WERI-Rb-1 (cell line): ENCODE results near the gene MYO10.

Experiments
- DNase-seq: peaks from one replicate; pipeline ENCODE4 v3.0.0-alpha.2; 2020
- H3K27ac ChIP-seq: fragments of 250-450 bp; sonication (Bioruptor Pico); 2 replicates; pipeline ENCODE4 v1.5.1; 2020; ENCODE audit warnings: mild to moderate bottlenecking, moderate library complexity
- H3K27me3 ChIP-seq: fragments of 250-450 bp; sonication (Bioruptor Pico); 2 replicates; pipeline ENCODE4 v1.5.1; 2021; ENCODE audit warnings: mild to moderate bottlenecking, low read depth, moderate library complexity; ENCODE audit not compliant: insufficient read depth, severe bottlenecking
- H3K36me3 ChIP-seq: fragments of 250-450 bp; sonication (Bioruptor Pico); 2 replicates; pipeline ENCODE4 v1.5.1; 2020; ENCODE audit warnings: mild to moderate bottlenecking, moderate library complexity
- H3K4me3 ChIP-seq: 2 replicates; pipeline ENCODE4 v1.5.1; 2011; ENCODE audit warnings: low read depth, mild to moderate bottlenecking, control low read depth, low read length
- H3K9me3 ChIP-seq: fragments of 250-450 bp; sonication (Bioruptor Pico); 2 replicates; pipeline ENCODE4 v1.5.1; 2021; ENCODE audit warnings: mild to moderate bottlenecking, moderate library complexity; ENCODE audit not compliant: severe bottlenecking
- CTCF ChIP-seq: IDR thresholded peaks from 2 replicates; pipeline ENCODE4 v1.5.1; 2011; ENCODE audit warnings: low read depth, mild to moderate bottlenecking, control low read depth, inconsistent platforms, low read length

MYO10 gene

GRCh38 chr5:16926417-16926816 lies 9.7 kb downstream of the MYO10 start:
- Histone ChIP-seq H3K4me3 (no peak overlapping the region), H3K9me3 (no peaks in the 10 kb centered on the region), H3K27ac (no peak overlapping the region), H3K27me3 (no peaks in the 10 kb centered on the region), H3K36me3 (no peaks in the 10 kb centered on the region; the same call in 1 of the 2 replicates)
- TF ChIP-seq CTCF = no peak
- peak; percentile 82 for DNase-seq

GRCh38 chr5:16924206-16924605 lies 11.9 kb downstream of the MYO10 start:
- TF ChIP-seq CTCF = no peak
- DNase-seq = no peak
- H3K27ac ChIP-seq = no peak overlapping the region

GRCh38 chr5:16922430-16922829 lies 13.7 kb downstream of the MYO10 start:
- no peak for TF ChIP-seq CTCF
- no peak overlapping the region for H3K27ac ChIP-seq
- H3K27me3 ChIP-seq = no peaks in the 10 kb centered on the region
- H3K9me3 ChIP-seq = no peaks in the 10 kb centered on the region
- 0 out of 2 replicates have a peak, but pooled peaks cover 3% of the 10 kb centered on the region for H3K36me3 ChIP-seq
- DNase-seq = peak; percentile 22
- no peak overlapping the region for H3K4me3 ChIP-seq

More at GRCh38 chr5:16924206-16924605, 11.9 kb downstream of the MYO10 start:
- no peaks in the 10 kb centered on the region for H3K27me3 ChIP-seq
- H3K36me3 ChIP-seq = 0 out of 2 replicates have a peak, but pooled peaks cover 3% of the 10 kb centered on the region
- no peak overlapping the region for H3K4me3 ChIP-seq
- H3K9me3 ChIP-seq = no peaks in the 10 kb centered on the region

GRCh38 chr5:16921211-16921610 lies 14.9 kb downstream of the MYO10 start:
- no peaks in the 10 kb centered on the region for H3K9me3 ChIP-seq
- no peak for DNase-seq
- no peak overlapping the region for H3K27ac ChIP-seq
- no peaks in the 10 kb centered on the region for H3K27me3 ChIP-seq
- H3K36me3 ChIP-seq = 0 out of 2 replicates have a peak, but pooled peaks cover 3% of the 10 kb centered on the region
- H3K4me3 ChIP-seq = no peak overlapping the region
- TF ChIP-seq CTCF = no peak

GRCh38 chr5:16920109-16920816 lies 15.8 kb downstream of the MYO10 start:
- TF ChIP-seq CTCF = no peak
- no peak for DNase-seq
- Histone ChIP-seq H3K36me3 (peaks cover 3% of the 10 kb centered on the region; the same call in 1 of the 2 replicates), H3K27me3 (no peaks in the 10 kb centered on the region), H3K9me3 (no peaks in the 10 kb centered on the region), H3K4me3 (no peak overlapping the region), H3K27ac (no peak overlapping the region)
